Head of caudate nucleus (tissue), 42 donors: ENCODE data around the gene MOCS2.

ENCODE experiments used
- DNase-seq, 42 donors: peaks; one replicate each; pipeline versions ENCODE4 v3.0.0 to v3.0.0-alpha.2; 2020 to 2021; ENCODE audit warnings: mixed read lengths in 7 of 42
- intact Hi-C: fragments of 100-400 bp; cut with DNase I; formaldehyde crosslinking; loops from one replicate; pipeline ENCODE4 v1.15.0; 2022

Gene MOCS2

GRCh38 chr5:53066088-53066487, 43.5 kb downstream of the MOCS2 start:
- intact Hi-C loops, result no loop called here
- no peak for DNase-seq

GRCh38 chr5:53063791-53064190, 45.8 kb downstream of the MOCS2 start:
- no peak for DNase-seq
- intact Hi-C loops, result no loop called here

GRCh38 chr5:53063176-53063575, 46.4 kb downstream of the MOCS2 start:
- no peak for DNase-seq
- intact Hi-C loops, result no loop called here

GRCh38 chr5:53059281-53059680, 50.3 kb downstream of the MOCS2 start:
- intact Hi-C loops, result no loop called here

GRCh38 chr5:53055365-53055764, 54.2 kb downstream of the MOCS2 start:
- DNase-seq, result no peak
- intact Hi-C loops, result no loop called here

More at GRCh38 chr5:53059281-53059680, 50.3 kb downstream of the MOCS2 start:
- no peak for DNase-seq

GRCh38 chr5:53053364-53053763, 56.2 kb downstream of the MOCS2 start:
- DNase-seq, result no peak
- intact Hi-C loops, result no loop called here

GRCh38 chr5:53052499-53052898, 57.1 kb downstream of the MOCS2 start:
- intact Hi-C loops, result no loop called here
- no peak for DNase-seq

- intact Hi-C loops, result no loop called here
- DNase-seq, result no peak
These were observed 61.3 kb downstream of the MOCS2 start for GRCh38 chr5:53048248-53048647.
